ENCODE results near the gene FRS2.
"Not testable (repeated sequence)": the region's sequence is repeated elsewhere in the genome, so short reads cannot be mapped to it uniquely, and the experiment has no call there.

The FRS2 gene

GRCh38 chr12:69470189-69471075 lies at the start of gene FRS2:
TSS of gene FRS2 (plus strand) at chr12:69470388. CDS start at chr12:69569031, 98,643 bp downstream.
- DNase-seq (ENCODE audit: low spot score) = peak; percentile 97

- no peak for DNase-seq (ENCODE audit: low spot score)
Measured at GRCh38 chr12:69421548-69421947, 48.6 kb upstream of the FRS2 start.

DNA sequence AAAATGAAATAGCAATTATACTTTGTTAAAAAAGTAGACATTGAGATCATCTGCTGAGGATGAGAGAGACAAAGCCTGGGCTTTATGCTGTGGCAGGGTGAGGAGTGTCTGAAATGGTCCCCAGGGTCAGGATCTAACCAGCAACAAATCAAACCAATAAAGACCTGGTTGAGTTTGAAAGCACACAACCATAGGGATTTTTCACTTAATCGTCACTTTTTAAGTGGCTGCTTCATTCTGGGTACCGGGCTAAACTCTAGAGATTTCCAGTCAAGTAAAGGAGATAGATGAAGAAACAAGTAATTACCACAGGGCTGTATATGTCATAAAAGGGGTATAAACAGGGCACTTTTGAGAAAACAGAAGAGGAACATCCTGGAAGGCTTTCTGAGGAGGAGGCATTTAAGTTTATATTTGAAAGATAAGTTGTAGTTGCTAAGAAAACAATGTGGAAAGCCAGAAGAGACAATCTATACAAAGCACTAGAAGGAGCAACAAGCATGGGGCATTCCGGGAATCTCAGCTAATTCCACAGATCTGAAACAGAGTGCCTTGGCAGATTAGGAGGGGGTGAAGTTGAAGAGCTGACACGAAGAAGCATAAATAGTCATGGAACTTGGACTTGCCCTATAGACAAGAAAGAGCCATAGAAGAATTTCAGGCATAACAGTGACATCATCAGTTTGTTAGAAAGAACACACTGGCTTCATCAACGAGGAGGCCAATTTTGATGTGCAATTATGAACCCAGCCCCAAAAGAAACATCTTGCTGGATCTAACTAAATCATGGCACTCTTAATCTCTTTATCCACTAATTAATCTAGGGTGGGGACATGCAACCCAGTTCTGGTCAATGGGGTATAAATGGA lies 46.9 kb upstream of the FRS2 start:
- DNase-seq (ENCODE audit: low spot score) = no peak

GRCh38 chr12:69425417-69425816 lies 44.8 kb upstream of the FRS2 start:
- no peak for DNase-seq (ENCODE audit: low spot score)

- DNase-seq (ENCODE audit: low spot score) = no peak
Measured at GRCh38 chr12:69428351-69429073, 41.7 kb upstream of the FRS2 start.

GRCh38 chr12:69430942-69431590 lies 39.1 kb upstream of the FRS2 start:
- DNase-seq (ENCODE audit: low spot score) = no peak

DNA sequence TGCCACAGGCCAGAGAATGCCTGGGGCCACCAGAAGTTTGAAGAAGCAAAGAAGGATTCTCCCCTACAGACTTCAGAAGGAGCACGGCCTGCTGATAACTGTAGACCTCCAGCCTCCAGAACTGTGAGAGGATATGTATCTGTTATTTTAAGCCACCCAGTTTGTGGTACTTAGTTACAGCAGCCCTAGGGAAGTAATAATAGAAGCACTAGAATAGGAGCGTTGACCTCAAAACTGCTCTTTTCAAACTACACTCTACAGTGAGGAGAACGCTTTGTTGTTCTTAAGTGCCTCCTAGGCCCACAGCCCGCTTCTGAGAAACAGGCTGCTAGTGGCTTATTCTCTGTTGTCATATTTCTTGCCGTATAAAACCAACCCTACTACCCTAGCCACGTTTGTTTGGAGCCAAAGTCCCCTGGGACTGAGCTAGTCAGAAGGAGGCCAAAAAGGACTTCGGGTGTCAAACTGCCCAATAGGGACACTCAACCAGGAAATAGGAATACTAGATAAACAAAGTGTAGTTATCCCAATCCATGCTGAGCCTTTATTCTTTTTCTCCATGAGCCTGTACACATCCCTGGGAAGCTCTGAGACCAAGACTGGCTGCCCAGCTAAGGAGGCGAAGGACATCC lies 38.5 kb upstream of the FRS2 start:
- DNase-seq (ENCODE audit: low spot score) = no peak

DNA sequence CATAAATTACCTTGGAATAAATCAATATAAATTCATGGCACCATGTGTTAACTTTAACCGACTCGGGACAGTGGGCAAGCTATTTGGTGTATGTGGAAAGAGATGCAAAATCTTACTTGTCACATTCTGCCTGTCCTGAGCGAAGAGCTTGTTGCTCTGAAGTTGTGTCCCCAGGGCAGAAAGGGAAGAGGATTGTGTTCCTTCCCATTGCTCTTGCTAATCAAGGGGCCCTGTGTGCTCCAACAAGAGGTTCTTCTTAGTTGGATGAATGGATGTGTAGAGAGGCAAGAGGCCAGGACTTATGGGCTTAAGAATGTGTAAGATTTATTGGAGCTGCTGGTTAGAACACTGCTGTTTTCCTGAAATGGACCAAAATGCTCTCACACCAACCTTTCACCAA lies 36.5 kb upstream of the FRS2 start:
- DNase-seq (ENCODE audit: low spot score) = no peak

DNA sequence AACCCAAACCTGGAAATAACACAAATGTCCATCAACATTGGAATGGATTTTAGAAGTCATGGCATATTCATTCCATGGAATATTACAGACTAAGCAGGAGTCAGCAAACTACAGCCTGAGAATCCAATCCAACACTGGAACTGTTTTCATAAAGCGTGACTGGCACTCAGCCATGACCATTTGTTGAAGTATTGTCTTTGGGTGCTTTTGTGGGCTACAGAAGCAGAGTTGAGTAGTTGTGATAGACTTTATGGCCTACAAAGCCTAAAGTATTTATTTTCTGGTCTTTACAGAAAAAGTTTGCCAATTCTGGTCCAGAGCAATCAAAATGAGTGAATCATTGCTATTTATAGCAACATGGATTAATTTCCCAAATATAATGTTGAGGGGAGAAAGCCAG lies 34.5 kb upstream of the FRS2 start:
- no peak for DNase-seq (ENCODE audit: low spot score)

DNA sequence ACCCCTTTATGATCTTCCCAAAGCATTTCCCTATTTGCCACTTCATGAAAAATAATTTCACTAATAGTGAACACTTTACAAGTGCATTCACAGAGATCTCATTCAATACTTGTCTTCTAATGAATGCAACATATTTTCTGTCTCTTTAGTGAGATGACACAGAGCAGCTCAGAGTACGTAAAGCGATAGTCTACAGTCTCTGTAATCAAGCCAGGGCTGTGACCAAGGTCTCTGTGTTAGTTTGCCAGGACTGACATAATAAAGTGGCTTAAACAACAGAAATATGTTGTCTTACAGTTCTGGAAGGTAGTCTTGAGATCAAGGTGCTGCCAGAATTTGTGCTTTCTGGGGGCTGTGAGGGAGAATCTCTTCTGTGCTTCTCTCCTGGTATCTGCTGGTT lies 33.1 kb upstream of the FRS2 start:
- no peak for DNase-seq (ENCODE audit: low spot score)

- DNase-seq (ENCODE audit: low spot score) = no peak
Measured at GRCh38 chr12:69438539-69438938, 31.6 kb upstream of the FRS2 start.

GRCh38 chr12:69440016-69440415 lies 30.2 kb upstream of the FRS2 start:
- no peak for DNase-seq (ENCODE audit: low spot score)

- DNase-seq (ENCODE audit: low spot score) = no peak
Measured at GRCh38 chr12:69440886-69441285, 29.3 kb upstream of the FRS2 start.

- DNase-seq (ENCODE audit: low spot score) = no peak
Measured at GRCh38 chr12:69442894-69443293, 27.3 kb upstream of the FRS2 start.

- DNase-seq (ENCODE audit: low spot score) = no peak
Measured at GRCh38 chr12:69443916-69444315, 26.3 kb upstream of the FRS2 start.

GRCh38 chr12:69447892-69448291 lies 22.3 kb upstream of the FRS2 start:
- DNase-seq (ENCODE audit: low spot score) = no peak

GRCh38 chr12:69452598-69453132 lies 17.5 kb upstream of the FRS2 start:
- DNase-seq (ENCODE audit: low spot score) = not testable (repeated sequence)

- no peak for DNase-seq (ENCODE audit: low spot score)
Measured at GRCh38 chr12:69456239-69456638, 13.9 kb upstream of the FRS2 start.

GRCh38 chr12:69457433-69457832 lies 12.8 kb upstream of the FRS2 start:
- no peak for DNase-seq (ENCODE audit: low spot score)

DNA sequence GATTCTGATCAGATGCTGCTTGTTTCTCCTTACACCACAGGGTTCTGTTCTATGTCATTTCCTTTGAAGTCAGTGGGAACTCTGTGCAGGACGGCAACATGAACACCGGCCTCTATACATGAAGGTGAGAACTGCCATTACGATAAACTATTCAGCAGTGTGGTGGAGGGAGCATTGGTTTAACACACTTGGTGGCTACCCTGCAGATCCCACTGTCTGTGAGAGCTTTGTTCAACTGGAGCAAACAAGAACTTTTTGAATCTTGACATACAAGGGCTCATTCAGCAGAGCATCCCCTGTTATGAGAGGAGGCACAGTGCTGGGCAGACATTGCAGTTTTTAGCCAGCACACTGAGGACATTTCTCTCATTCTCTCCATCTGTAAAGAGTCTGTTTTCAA lies 10.7 kb upstream of the FRS2 start:
- DNase-seq (ENCODE audit: low spot score) = no peak

- DNase-seq (ENCODE audit: low spot score) = no peak
Measured at GRCh38 chr12:69464428-69464827, 5.8 kb upstream of the FRS2 start.

Data from AG08396 (cell line).